Mucosa of descending colon (tissue), 3 donors: ENCODE measurements around the gene BAMBI. TPM values are rescaled to one million over a fixed set of nuclear protein-coding genes. Genes with fewer than 3 reads are reported as not detected.

ENCODE experiments used
- ATAC-seq: fragments of 200-7000 bp; cut with Tn5 transposase; one replicate; pipeline ENCODE4 v1.9.1; 2020; ENCODE audit warnings: mild to moderate bottlenecking, moderate library complexity
- DNase-seq, 3 donors: peaks; one replicate each; pipeline ENCODE4 v3.0.0-alpha.2; 2020
- H3K36me3 ChIP-seq: fragments of 200-600 bp; one replicate; pipeline ENCODE4 v1.8.0; 2021; ENCODE audit warnings: low read depth, mild to moderate bottlenecking
- H3K4me1 ChIP-seq: fragments of 200-600 bp; one replicate; pipeline ENCODE4 v1.8.0; 2021; ENCODE audit warnings: low read depth, mild to moderate bottlenecking
- H3K4me3 ChIP-seq: fragments of 200-600 bp; one replicate; pipeline ENCODE4 v1.8.0; 2021; ENCODE audit warnings: mild to moderate bottlenecking
- H3K9me3 ChIP-seq: fragments of 200-600 bp; one replicate; pipeline ENCODE4 v1.8.0; 2021; ENCODE audit warnings: mild to moderate bottlenecking
- CTCF ChIP-seq: fragments of 200-600 bp; IDR thresholded peaks from one replicate; pipeline ENCODE4 v1.8.0; 2022; ENCODE audit warnings: antibody characterized with exemption, mild to moderate bottlenecking
- intact Hi-C, 2 donors: fragments of 100-400 bp; cut with DNase I in 1 of 2; cut with micrococcal nuclease in 1 of 2; formaldehyde crosslinking; loops; one replicate each; pipeline versions ENCODE4 v1.11.0 to v1.11.1; 2022; cut with DNase I, micrococcal nuclease
- total RNA-seq, 3 donors: library from RNA; stranded (reverse); fragmentation: NEBNext Ultra II Directional in 2 of 3; extraction: Animal tissue kit (Norgen Biotek cat#: 25700) in 2 of 3; gene quantifications; one replicate each; pipeline versions ENCODE4 v1.2.1 to v1.2.4, GENCODE V29; 2021 to 2023
- donor health status: DM: no; HTN: no; CAD: no; lungs with moderate emphysema.
- donor health status: DM: no; HTN: no; CAD: no.
- donor health status: DM: no; HTN: yes; CAD: no.

Gene BAMBI
- total RNA-seq, 3 donors from 2014 or later = 2.7 to 4.4 (median 4.2) TPM

- ATAC-seq (no peak), DNase-seq (no peak)
These were observed 7.8 kb upstream of the BAMBI start for GRCh38 chr10:28669227-28670173.

GRCh38 chr10:28674782-28675181, 2.5 kb upstream of the BAMBI start:
- intact Hi-C loops = no loop called here
- DNase-seq = no peak

More at GRCh38 chr10:28669227-28670173, 7.8 kb upstream of the BAMBI start:
- Histone ChIP-seq H3K4me1 (peaks cover 8% of the 10 kb centered on the region), H3K9me3 (no peaks in the 10 kb centered on the region), H3K36me3 (no peaks in the 10 kb centered on the region), H3K4me3 (no peak overlapping the region)
- intact Hi-C loops = loop anchor here (5.0 to 10.0 kb wide), 3 partner anchors 323 to 635 kb away; no protein-coding TSS in a partner anchor
- TF ChIP-seq CTCF = no peak

GRCh38 chr10:28676326-28676967, 874 bp upstream of the BAMBI start:
- no peaks in the 10 kb centered on the region for H3K36me3 ChIP-seq
- peaks cover 31% of the 10 kb centered on the region for H3K4me1 ChIP-seq
- no peak overlapping the region for H3K4me3 ChIP-seq
- no peaks in the 10 kb centered on the region for H3K9me3 ChIP-seq
- ATAC-seq (peak; percentile 1), DNase-seq (peak in 1 of 3 donors; percentile 26)
- no peak for TF ChIP-seq CTCF
- intact Hi-C loops = no loop called here

More at GRCh38 chr10:28674782-28675181, 2.5 kb upstream of the BAMBI start:
- H3K36me3 ChIP-seq = no peaks in the 10 kb centered on the region
- no peaks in the 10 kb centered on the region for H3K9me3 ChIP-seq
- H3K4me1 ChIP-seq = peaks cover 18% of the 10 kb centered on the region
- no peak overlapping the region for H3K4me3 ChIP-seq
- no peak for TF ChIP-seq CTCF
- no peak for ATAC-seq

GRCh38 chr10:28677888-28678686, 766 bp downstream of the BAMBI start:
- intact Hi-C loops = no loop called here
- peaks cover 31% of the 10 kb centered on the region for H3K4me1 ChIP-seq
- H3K9me3 ChIP-seq = no peaks in the 10 kb centered on the region
- peak; percentile 12 for ATAC-seq
- H3K4me3 ChIP-seq = peak overlapping the region; percentile 48
- no peaks in the 10 kb centered on the region for H3K36me3 ChIP-seq
- peak; percentile 21 to 54 (median 53) for DNase-seq
- TF ChIP-seq CTCF = no peak

GRCh38 chr10:28678687-28679457, 1.6 kb downstream of the BAMBI start:
- peaks cover 31% of the 10 kb centered on the region for H3K4me1 ChIP-seq
- H3K4me3 ChIP-seq = no peak overlapping the region
- no peak for DNase-seq
- H3K36me3 ChIP-seq = no peaks in the 10 kb centered on the region
- no peaks in the 10 kb centered on the region for H3K9me3 ChIP-seq
- no peak for ATAC-seq
- no peak for TF ChIP-seq CTCF
- intact Hi-C loops = no loop called here
